ENCODE measurements around the gene LCLAT1.

Gene LCLAT1

GRCh38 chr2:30404319-30405259 is 42.5 kb upstream of the LCLAT1 start:
- ChIA-PET POLR2A (no interaction called here), CTCF (no interaction called here)
- Histone ChIP-seq H3K27ac (ENCODE audit: insufficient read depth in 1 of 2, low read depth in 1 of 2, low read length in 2 of 2, poor library complexity in 1 of 2, severe bottlenecking in 2 of 2) (no peak overlapping the region), H3K9me3 (ENCODE audit: control extremely low read depth in 1 of 5, control insufficient read depth in 4 of 5, insufficient read depth in 2 of 5, low read depth in 1 of 5, low read length in 4 of 5) (no peaks in the 10 kb centered on the region), H3K27me3 (replicated peaks in 2 of 5; ENCODE audit: control insufficient read depth in 4 of 5, insufficient read depth in 5 of 5, low read length in 4 of 5) (peaks cover 0 to 3% (median 0%) of the 10 kb centered on the region in 5 experiments), H3K36me3 (ENCODE audit: control insufficient read depth in 4 of 4, insufficient read depth in 4 of 4, low read length in 3 of 4) (no peaks in the 10 kb centered on the region), H3K4me1 (ENCODE audit: control extremely low read depth in 1 of 4, control insufficient read depth in 4 of 4, insufficient read depth in 4 of 4, low read length in 3 of 4) (peaks cover 0 to 12% (median 4%) of the 10 kb centered on the region in 4 experiments), H3K4me3 (ENCODE audit: control insufficient read depth in 1 of 7, extremely low read depth in 1 of 7, insufficient read depth in 4 of 7, low read depth in 2 of 7, low read length in 6 of 7) (no peak overlapping the region)
- 85% methylated on average over 11 of the region's 12 CpGs for WGBS (ENCODE audit: insufficient coverage)
- DNase-seq, result no peak

- no peaks in the 10 kb centered on the region for H3K36me3 ChIP-seq (ENCODE audit: control insufficient read depth in 4 of 4, insufficient read depth in 4 of 4, low read length in 3 of 4)
- H3K27me3 ChIP-seq (replicated peaks in 2 of 5; ENCODE audit: control insufficient read depth in 4 of 5, insufficient read depth in 5 of 5, low read length in 4 of 5), result peaks cover 0 to 3% (median 0%) of the 10 kb centered on the region in 5 experiments
- H3K9me3 ChIP-seq (ENCODE audit: control extremely low read depth in 1 of 5, control insufficient read depth in 4 of 5, insufficient read depth in 2 of 5, low read depth in 1 of 5, low read length in 4 of 5), result no peaks in the 10 kb centered on the region
- no peak overlapping the region for H3K4me3 ChIP-seq (ENCODE audit: control insufficient read depth in 1 of 7, extremely low read depth in 1 of 7, insufficient read depth in 4 of 7, low read depth in 2 of 7, low read length in 6 of 7)
- WGBS (ENCODE audit: insufficient coverage), result 41% methylated on average over 1 of the region's 1 CpG
- H3K27ac ChIP-seq (ENCODE audit: insufficient read depth in 1 of 2, low read depth in 1 of 2, low read length in 2 of 2, poor library complexity in 1 of 2, severe bottlenecking in 2 of 2), result no peak overlapping the region
- POLR2A ChIA-PET, result no interaction called here
- CTCF ChIA-PET, result no interaction called here
- H3K4me1 ChIP-seq (ENCODE audit: control extremely low read depth in 1 of 4, control insufficient read depth in 4 of 4, insufficient read depth in 4 of 4, low read length in 3 of 4), result peaks cover 0 to 12% (median 4%) of the 10 kb centered on the region in 4 experiments
- DNase-seq, result no peak
Observed at GRCh38 chr2:30405260-30405605, 41.8 kb upstream of the LCLAT1 start.

GRCh38 chr2:30406853-30407252 is 40.2 kb upstream of the LCLAT1 start:
- H3K4me1 ChIP-seq (ENCODE audit: control extremely low read depth in 1 of 4, control insufficient read depth in 4 of 4, insufficient read depth in 4 of 4, low read length in 3 of 4), result peaks cover 0 to 12% (median 4%) of the 10 kb centered on the region in 4 experiments

GRCh38 chr2:30408961-30409387 is 38.1 kb upstream of the LCLAT1 start:
- no peak for DNase-seq
- H3K9me3 ChIP-seq (ENCODE audit: control extremely low read depth in 1 of 5, control insufficient read depth in 4 of 5, insufficient read depth in 2 of 5, low read depth in 1 of 5, low read length in 4 of 5), result no peaks in the 10 kb centered on the region
- H3K27me3 ChIP-seq (replicated peaks in 2 of 5; ENCODE audit: control insufficient read depth in 4 of 5, insufficient read depth in 5 of 5, low read length in 4 of 5), result no peaks in the 10 kb centered on the region
- no peak overlapping the region for H3K4me3 ChIP-seq (ENCODE audit: control insufficient read depth in 1 of 7, extremely low read depth in 1 of 7, insufficient read depth in 4 of 7, low read depth in 2 of 7, low read length in 6 of 7)
- ChIA-PET POLR2A (no interaction called here), CTCF (interaction anchor here (1.3 kb wide), 1 partner anchor 15 kb away, joined by 3 read pairs; no protein-coding TSS in a partner anchor)
- no peak overlapping the region for H3K27ac ChIP-seq (ENCODE audit: insufficient read depth in 1 of 2, low read depth in 1 of 2, low read length in 2 of 2, poor library complexity in 1 of 2, severe bottlenecking in 2 of 2)
- H3K4me1 ChIP-seq (ENCODE audit: control extremely low read depth in 1 of 4, control insufficient read depth in 4 of 4, insufficient read depth in 4 of 4, low read length in 3 of 4), result peaks cover 0 to 12% (median 4%) of the 10 kb centered on the region in 4 experiments
- no peaks in the 10 kb centered on the region for H3K36me3 ChIP-seq (ENCODE audit: control insufficient read depth in 4 of 4, insufficient read depth in 4 of 4, low read length in 3 of 4)

More at GRCh38 chr2:30406853-30407252, 40.2 kb upstream of the LCLAT1 start:
- POLR2A ChIA-PET, result no interaction called here
- no peaks in the 10 kb centered on the region for H3K36me3 ChIP-seq (ENCODE audit: control insufficient read depth in 4 of 4, insufficient read depth in 4 of 4, low read length in 3 of 4)
- 100% methylated on average over 1 of the region's 2 CpGs for WGBS (ENCODE audit: insufficient coverage)
- no peak overlapping the region for H3K27ac ChIP-seq (ENCODE audit: insufficient read depth in 1 of 2, low read depth in 1 of 2, low read length in 2 of 2, poor library complexity in 1 of 2, severe bottlenecking in 2 of 2)
- no peaks in the 10 kb centered on the region for H3K9me3 ChIP-seq (ENCODE audit: control extremely low read depth in 1 of 5, control insufficient read depth in 4 of 5, insufficient read depth in 2 of 5, low read depth in 1 of 5, low read length in 4 of 5)
- CTCF ChIA-PET, result no interaction called here
- H3K27me3 ChIP-seq (replicated peaks in 2 of 5; ENCODE audit: control insufficient read depth in 4 of 5, insufficient read depth in 5 of 5, low read length in 4 of 5), result peaks cover 0 to 3% (median 0%) of the 10 kb centered on the region in 5 experiments
- no peak overlapping the region for H3K4me3 ChIP-seq (ENCODE audit: control insufficient read depth in 1 of 7, extremely low read depth in 1 of 7, insufficient read depth in 4 of 7, low read depth in 2 of 7, low read length in 6 of 7)
- DNase-seq, result no peak

- 91% methylated on average over 2 of the region's 2 CpGs for WGBS (ENCODE audit: insufficient coverage)
- ChIA-PET POLR2A (no interaction called here), CTCF (interaction anchor here (0.6 to 1.3 kb wide), 2 partner anchors 14 to 70 kb away, joined by 3 read pairs; no protein-coding TSS in a partner anchor)
Observed at GRCh38 chr2:30410217-30410616, 36.8 kb upstream of the LCLAT1 start.

GRCh38 chr2:30412047-30412683 is 34.9 kb upstream of the LCLAT1 start:
- no peak overlapping the region for H3K4me3 ChIP-seq (ENCODE audit: control insufficient read depth in 1 of 7, extremely low read depth in 1 of 7, insufficient read depth in 4 of 7, low read depth in 2 of 7, low read length in 6 of 7)

More at GRCh38 chr2:30410217-30410616, 36.8 kb upstream of the LCLAT1 start:
- Histone ChIP-seq H3K9me3 (ENCODE audit: control extremely low read depth in 1 of 5, control insufficient read depth in 4 of 5, insufficient read depth in 2 of 5, low read depth in 1 of 5, low read length in 4 of 5) (no peaks in the 10 kb centered on the region), H3K36me3 (ENCODE audit: control insufficient read depth in 4 of 4, insufficient read depth in 4 of 4, low read length in 3 of 4) (no peaks in the 10 kb centered on the region), H3K4me1 (ENCODE audit: control extremely low read depth in 1 of 4, control insufficient read depth in 4 of 4, insufficient read depth in 4 of 4, low read length in 3 of 4) (peaks cover 0 to 12% (median 4%) of the 10 kb centered on the region in 4 experiments), H3K4me3 (ENCODE audit: control insufficient read depth in 1 of 7, extremely low read depth in 1 of 7, insufficient read depth in 4 of 7, low read depth in 2 of 7, low read length in 6 of 7) (no peak overlapping the region), H3K27ac (ENCODE audit: insufficient read depth in 1 of 2, low read depth in 1 of 2, low read length in 2 of 2, poor library complexity in 1 of 2, severe bottlenecking in 2 of 2) (no peak overlapping the region), H3K27me3 (replicated peaks in 2 of 5; ENCODE audit: control insufficient read depth in 4 of 5, insufficient read depth in 5 of 5, low read length in 4 of 5) (no peaks in the 10 kb centered on the region)
- DNase-seq, result peak in 1 of 3 donors; percentile 6

More at GRCh38 chr2:30412047-30412683, 34.9 kb upstream of the LCLAT1 start:
- ChIA-PET CTCF (interaction anchor here (0.6 to 1.2 kb wide), 3 partner anchors 10 to 25 kb away, joined by 3 read pairs; no protein-coding TSS in a partner anchor), POLR2A (interaction anchor here (0.7 kb wide), 1 partner anchor 129 kb away, joined by 3 read pairs; no protein-coding TSS in a partner anchor)
- Histone ChIP-seq H3K4me1 (ENCODE audit: control extremely low read depth in 1 of 4, control insufficient read depth in 4 of 4, insufficient read depth in 4 of 4, low read length in 3 of 4) (peaks cover 0 to 12% (median 4%) of the 10 kb centered on the region in 4 experiments), H3K36me3 (ENCODE audit: control insufficient read depth in 4 of 4, insufficient read depth in 4 of 4, low read length in 3 of 4) (no peaks in the 10 kb centered on the region), H3K9me3 (ENCODE audit: control extremely low read depth in 1 of 5, control insufficient read depth in 4 of 5, insufficient read depth in 2 of 5, low read depth in 1 of 5, low read length in 4 of 5) (no peaks in the 10 kb centered on the region), H3K27ac (ENCODE audit: insufficient read depth in 1 of 2, low read depth in 1 of 2, low read length in 2 of 2, poor library complexity in 1 of 2, severe bottlenecking in 2 of 2) (no peak overlapping the region), H3K27me3 (replicated peaks in 2 of 5; ENCODE audit: control insufficient read depth in 4 of 5, insufficient read depth in 5 of 5, low read length in 4 of 5) (no peaks in the 10 kb centered on the region)
- no peak for DNase-seq
- 100% methylated on average over 3 of the region's 8 CpGs for WGBS (ENCODE audit: insufficient coverage)

Data from common myeloid progenitor, CD34-positive (primary cell).